NCI-H446 treated with DMSO at 0.1 percent for 48 hours (cell line): ENCODE results near the gene UBALD2.
"Not testable (repeated sequence)": the region's sequence is repeated elsewhere in the genome, so short reads cannot be mapped to it uniquely, and the experiment has no call there.

Source experiments
- DNase-seq: peaks from one replicate; lab custom pipeline; 2025; lab: John Stamatoyannopoulos, UW

Gene UBALD2

GRCh38 chr17:76246080-76247066, 18.8 kb upstream of the UBALD2 start:
- DNase-seq = no peak

- no peak for DNase-seq
These were observed 17.8 kb upstream of the UBALD2 start for GRCh38 chr17:76247304-76247703.

DNA sequence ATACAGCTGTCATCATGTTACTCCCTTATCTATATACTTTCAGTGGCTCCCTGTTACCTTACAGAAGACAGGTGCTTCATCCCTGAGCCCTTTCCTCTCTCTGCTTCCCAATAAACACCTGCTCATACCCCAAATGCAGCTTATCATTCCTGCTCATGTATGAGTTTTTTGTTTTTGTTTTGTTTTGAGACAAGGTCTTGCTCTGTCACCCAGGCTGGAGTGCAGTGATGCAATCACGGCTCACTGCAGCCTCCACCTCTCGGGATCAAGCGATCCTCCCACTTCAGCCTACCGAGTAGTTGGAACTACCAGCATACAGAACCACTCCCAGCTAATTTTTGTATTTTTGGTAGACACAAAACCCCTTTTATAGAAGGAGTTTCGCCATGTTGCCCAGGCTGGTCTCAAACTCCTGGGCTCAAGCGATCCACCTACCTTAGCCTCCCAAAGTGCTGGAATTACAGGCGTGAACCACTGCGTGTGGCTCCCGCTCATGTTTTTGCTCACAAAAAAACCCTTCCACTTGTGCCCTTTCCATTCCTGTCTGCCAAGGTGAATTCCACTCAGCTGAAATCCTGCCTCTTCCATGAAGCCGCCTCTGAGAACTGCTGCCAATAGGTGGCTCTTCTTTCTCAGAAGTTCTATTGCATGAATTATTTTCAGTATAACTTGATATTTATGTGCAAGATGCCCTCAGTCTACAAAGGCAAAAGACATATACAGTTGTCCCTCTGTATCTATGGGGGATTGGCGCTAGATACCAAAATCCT, 16.9 kb upstream of the UBALD2 start:
- no peak for DNase-seq

DNA sequence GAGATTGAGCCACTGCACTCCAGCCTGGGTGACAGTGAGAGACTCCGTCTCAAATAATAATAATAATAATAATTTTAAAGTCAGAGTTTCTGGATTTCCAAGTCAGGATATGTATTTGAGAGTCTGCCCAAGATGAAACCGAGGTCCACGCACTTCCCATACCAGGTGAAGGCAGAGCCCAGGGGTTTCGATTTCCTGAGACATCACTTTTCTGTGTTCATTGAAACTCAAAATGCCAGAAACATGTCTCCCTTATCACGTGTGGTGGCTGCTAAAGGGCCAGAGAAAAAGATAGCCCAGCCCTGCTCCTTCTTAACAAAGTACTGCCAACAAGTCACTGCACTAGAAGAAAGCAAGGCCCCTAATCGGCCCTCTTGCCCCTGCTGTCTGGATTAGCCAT, 15.0 kb upstream of the UBALD2 start:
- no peak for DNase-seq

GRCh38 chr17:76251478-76252039, 13.6 kb upstream of the UBALD2 start:
- no peak for DNase-seq

GRCh38 chr17:76252040-76252954, 12.9 kb upstream of the UBALD2 start:
- DNase-seq = no peak

- DNase-seq = not testable (repeated sequence)
These were observed 12.0 kb upstream of the UBALD2 start for GRCh38 chr17:76252967-76253766.

DNA sequence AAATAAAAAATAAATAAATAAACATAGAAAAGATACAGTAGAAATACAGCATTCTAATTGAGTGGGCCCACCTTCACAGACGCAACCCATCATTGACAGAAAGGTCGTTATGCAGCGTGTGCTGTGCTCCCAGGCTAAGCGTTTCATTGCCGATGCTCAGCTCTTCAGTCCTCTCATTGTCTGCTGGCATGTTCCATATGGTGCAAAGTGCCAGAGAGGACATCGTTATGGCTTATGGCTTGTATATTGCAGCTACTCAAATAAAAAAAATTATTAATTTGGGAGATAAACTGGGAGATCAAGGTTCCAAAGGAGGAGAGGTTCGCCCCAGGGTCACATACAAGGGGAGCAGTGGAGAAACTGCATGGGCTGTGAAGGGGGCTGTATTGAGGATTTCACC, 11.3 kb upstream of the UBALD2 start:
- no peak for DNase-seq

DNA sequence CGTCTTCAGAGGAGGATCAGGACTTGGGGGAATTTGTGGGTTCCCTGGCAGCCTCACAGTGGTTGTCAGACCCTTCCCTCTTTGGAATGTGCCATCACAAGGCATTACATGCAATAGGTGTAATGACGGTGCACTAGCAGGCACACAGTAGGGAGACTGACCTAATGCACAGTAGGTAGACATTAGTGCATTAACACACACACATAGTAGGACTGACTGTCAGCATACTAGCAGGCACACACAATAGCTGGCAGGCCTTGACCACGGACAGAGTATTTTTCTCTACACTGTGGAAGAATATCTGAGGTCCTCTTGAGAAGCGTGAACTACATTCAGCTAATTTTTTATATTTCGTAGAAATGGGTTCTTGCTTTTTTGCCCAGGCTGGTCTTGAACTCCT, 10.9 kb upstream of the UBALD2 start:
- DNase-seq = no peak

DNA sequence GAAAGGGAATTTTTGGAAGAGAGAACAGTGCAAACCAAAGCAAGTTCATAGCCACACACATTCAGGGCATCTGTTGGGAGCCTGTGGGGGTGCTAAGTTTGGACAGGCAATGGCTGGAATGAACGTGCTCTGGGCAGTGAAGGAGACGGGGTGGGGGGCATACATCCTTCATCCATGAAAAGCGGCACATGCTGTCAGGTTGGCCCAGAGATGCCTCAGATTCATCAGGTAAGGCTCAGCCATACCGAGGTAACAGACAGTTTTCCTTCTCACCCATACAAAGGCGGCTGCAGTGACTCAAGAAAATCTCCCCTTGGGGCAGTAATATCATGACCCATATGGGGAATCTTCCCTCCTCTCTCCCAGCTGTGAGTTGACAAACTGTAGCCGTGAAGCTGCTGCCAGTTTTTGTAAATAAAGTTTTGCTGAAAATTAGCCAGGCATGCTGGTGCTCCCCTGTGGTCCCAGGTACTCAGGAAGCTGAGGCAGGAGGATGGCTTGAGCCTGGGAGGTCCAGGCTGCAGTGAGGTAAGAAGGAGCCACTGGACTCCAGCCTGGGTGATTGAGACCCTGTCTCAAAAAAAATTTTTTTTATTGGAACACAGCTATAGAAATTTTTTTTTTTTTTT, 9.2 kb upstream of the UBALD2 start:
- DNase-seq = no peak

DNA sequence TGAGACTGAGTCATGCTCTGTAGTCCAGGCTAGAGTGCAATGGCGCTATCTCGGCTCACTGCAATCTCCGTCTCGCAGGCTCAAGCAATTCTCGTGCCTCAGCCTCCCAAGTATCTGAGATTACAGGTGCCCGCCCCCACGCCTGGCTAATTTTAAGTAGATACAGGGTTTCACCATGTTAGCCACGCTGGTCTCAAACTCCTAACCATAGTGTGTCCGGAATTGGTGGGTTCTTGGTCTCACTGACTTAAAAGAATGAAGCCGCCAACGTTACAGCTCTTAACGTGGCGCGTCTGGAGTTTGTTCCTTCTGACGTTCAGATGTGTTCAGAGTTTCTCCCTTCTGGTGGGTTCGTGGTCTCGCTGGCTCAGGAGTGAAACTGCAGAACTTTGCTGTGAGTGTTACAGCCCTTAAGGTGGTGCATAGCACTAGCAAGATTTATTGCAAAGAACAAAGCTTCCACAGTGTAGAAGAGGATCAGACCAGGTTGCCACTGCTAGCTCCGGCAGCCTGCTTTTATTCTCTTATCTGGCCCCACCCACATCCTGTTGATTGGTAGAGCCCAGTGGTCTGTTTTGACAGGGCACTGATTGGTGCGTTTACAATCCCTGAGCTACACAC, 8.6 kb upstream of the UBALD2 start:
- DNase-seq = not testable (repeated sequence)

DNA sequence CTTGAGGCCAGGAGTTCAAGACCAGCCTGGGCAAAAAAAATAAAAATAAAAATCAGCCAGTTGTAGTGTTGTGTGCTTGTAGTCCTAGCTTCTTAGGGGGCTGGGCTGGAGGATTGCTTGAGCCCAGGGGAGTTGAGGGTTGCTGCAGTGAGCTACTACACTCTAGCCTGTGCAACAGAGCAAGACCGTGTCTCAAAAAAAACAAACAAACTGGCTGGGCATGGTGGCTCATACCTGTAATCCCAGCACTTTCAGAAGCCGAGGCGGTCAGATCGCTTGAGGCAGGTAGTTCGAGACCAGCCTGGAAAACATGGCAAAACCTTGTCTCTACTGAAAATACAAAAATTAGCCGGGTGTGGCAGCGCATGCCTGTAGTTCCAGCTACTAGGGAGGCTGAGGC, 4.9 kb upstream of the UBALD2 start:
- no peak for DNase-seq

DNA sequence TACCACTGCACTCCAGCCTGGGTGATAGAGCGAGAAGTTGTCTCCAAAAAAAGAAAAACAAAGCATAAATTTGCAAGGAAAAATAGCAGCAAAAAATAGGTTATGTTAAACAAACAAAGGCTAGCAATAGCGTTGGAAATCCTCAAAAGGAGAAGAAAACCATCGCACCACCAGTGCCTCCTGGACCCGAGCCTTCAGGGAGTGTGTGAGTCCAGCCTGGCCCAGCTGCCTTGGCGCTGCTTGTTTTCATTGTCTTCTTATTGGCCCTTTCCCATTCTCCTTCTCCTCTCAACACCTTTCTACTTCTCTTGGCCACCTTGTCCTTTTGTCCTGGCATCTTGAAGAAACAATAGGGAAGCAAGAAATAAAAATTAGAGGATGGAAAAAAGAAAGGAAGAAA, 4.5 kb upstream of the UBALD2 start:
- DNase-seq = no peak

GRCh38 chr17:76261421-76262215, 3.5 kb upstream of the UBALD2 start:
- DNase-seq = no peak

GRCh38 chr17:76262732-76263344, 2.3 kb upstream of the UBALD2 start:
- DNase-seq = no peak

GRCh38 chr17:76263896-76264295, 1.3 kb upstream of the UBALD2 start:
- no peak for DNase-seq

GRCh38 chr17:76264425-76264754, 758 bp upstream of the UBALD2 start:
- no peak for DNase-seq

DNA sequence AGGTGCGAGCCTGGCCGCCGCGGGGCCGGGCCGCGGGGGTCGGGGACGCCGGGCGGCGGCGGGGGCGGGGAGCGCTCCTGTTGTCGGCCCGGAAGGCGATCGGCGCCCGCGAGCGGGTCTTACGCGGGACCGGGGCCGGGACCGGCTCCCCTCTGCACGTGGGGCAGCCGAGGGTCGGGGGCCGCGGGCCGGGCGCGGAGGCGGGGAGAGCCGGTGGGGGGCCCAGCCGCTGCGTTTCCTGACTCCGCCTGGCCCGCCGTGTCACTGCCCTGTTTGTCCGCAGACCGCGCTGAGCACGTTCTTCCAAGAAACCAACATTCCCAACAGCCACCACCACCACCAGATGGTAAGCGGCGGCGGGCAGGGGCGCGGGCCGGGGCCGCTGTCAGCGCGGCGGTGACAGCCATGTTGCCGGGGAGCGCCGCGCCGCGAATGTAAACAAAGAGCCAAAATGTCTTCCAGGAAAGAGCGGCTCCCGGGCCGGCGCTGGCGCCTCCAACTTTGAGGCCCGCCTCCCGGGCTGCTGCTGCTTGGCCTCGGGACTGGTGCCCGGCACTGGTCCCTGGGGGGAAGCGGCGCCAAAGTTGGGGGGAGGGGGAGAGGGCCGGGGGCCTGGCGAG, 586 bp downstream of the UBALD2 start:
- no peak for DNase-seq
